Gastrocnemius medialis (tissue), 4 donors: ENCODE data around the gene PPFIA1.

Source experiments
- CTCF ChIP-seq, 5 experiments: fragments of 450-650 bp in 3 of 5; fragments of 200-600 bp in 2 of 5; sonication (generic) in 2 of 5; IDR thresholded peaks in 4 of 5; conservative IDR thresholded peaks in 1 of 5; 1 replicate in 4 of 5; 2 replicates in 1 of 5; pipeline ENCODE4 v1.5.1; 2016 to 2019; ENCODE audit warnings: antibody characterized with exemption in 5 of 5, mild to moderate bottlenecking in 3 of 5, moderate library complexity in 3 of 5
- POLR2A ChIP-seq, 2 donors: fragments of 450-650 bp; IDR thresholded peaks; one replicate each; pipeline ENCODE4 v1.6.1; 2017; ENCODE audit warnings: antibody characterized with exemption in 2 of 2, mild to moderate bottlenecking in 2 of 2, moderate library complexity in 2 of 2

- TF ChIP-seq POLR2A (IDR thresholded peaks at IDR 0.05) = no peak
- TF ChIP-seq CTCF (IDR thresholded peaks at IDR 0.05 in 4 of 5, conservative IDR thresholded peaks at IDR 0.05 in 1 of 5) = no peak
Measured at GRCh38 chr11:70323806-70324205, 53.3 kb downstream of the PPFIA1 start.
